HepG2 (cell line): ENCODE data around the gene ESYT1. TPM values are rescaled to one million over a fixed set of nuclear protein-coding genes. Genes with fewer than 3 reads are reported as not detected.

Source experiments
- CEBPB ChIP-seq: IDR thresholded peaks from 2 replicates; pipeline ENCODE4 v1.6.1; 2011; ENCODE audit warnings: low read depth, low read length, improper control_type of control experiment, borderline replicate concordance
- CREM ChIP-seq, 2 experiments: sonication (generic) in 1 of 2; formaldehyde crosslinking in 1 of 2; IDR thresholded peaks; 2 replicates each; pipeline versions ENCODE4 v1.4.0 to v1.6.1; 2016 to 2020; ENCODE audit warnings: antibody characterized with exemption in 1 of 2, mild to moderate bottlenecking in 1 of 2, missing genetic modification reagents in 1 of 2
- HBP1 ChIP-seq: IDR thresholded peaks from 2 replicates; pipeline ENCODE4 v1.6.1; 2016; ENCODE audit warnings: low read depth, control low read depth
- HNF4G ChIP-seq, 2 experiments: sonication (generic) in 1 of 2; formaldehyde crosslinking in 1 of 2; IDR thresholded peaks; 2 replicates each; pipeline versions ENCODE4 v1.4.0 to v1.6.1; 2011 to 2020; ENCODE audit warnings: borderline replicate concordance in 2 of 2, low read depth in 2 of 2, mild to moderate bottlenecking in 2 of 2, low read length in 1 of 2, missing genetic modification reagents in 1 of 2, moderate library complexity in 1 of 2
- JUND ChIP-seq: sonication (generic); formaldehyde crosslinking; IDR thresholded peaks from 2 replicates; pipeline ENCODE4 v1.8.0; 2022; ENCODE audit warnings: mild to moderate bottlenecking, missing genetic modification reagents
- KDM1A ChIP-seq: IDR thresholded peaks from 2 replicates; pipeline ENCODE4 v1.6.1; 2016; ENCODE audit warnings: missing compliant biosample characterization
- MED13 ChIP-seq: sonication (generic); formaldehyde crosslinking; IDR thresholded peaks from 2 replicates; pipeline ENCODE4 v1.5.0; 2020; ENCODE audit warnings: missing genetic modification reagents
- NFIB ChIP-seq: sonication (generic); formaldehyde crosslinking; IDR thresholded peaks from 2 replicates; pipeline ENCODE4 v1.9.0; 2021; ENCODE audit warnings: missing genetic modification reagents, mild to moderate bottlenecking, borderline replicate concordance
- PPARG ChIP-seq: conservative IDR thresholded peaks from 2 replicates; pipeline ENCODE4 v1.6.1; 2016; ENCODE audit warnings: missing biosample characterization, missing genetic modification reagents
- SP5 ChIP-seq: IDR thresholded peaks from 2 replicates; pipeline ENCODE4 v1.6.1; 2016; ENCODE audit warnings: low read depth, borderline replicate concordance
- ZNF143 ChIP-seq: sonication (generic); formaldehyde crosslinking; IDR thresholded peaks from 2 replicates; pipeline ENCODE4 v1.4.0; 2020; ENCODE audit warnings: missing genetic modification reagents
- ZNF17 ChIP-seq: sonication (generic); formaldehyde crosslinking; IDR thresholded peaks from 2 replicates; pipeline ENCODE4 v1.5.0; 2020; ENCODE audit warnings: mild to moderate bottlenecking, missing genetic modification reagents
- ZNF274 ChIP-seq: sonication (generic); formaldehyde crosslinking; IDR thresholded peaks from 2 replicates; pipeline ENCODE4 v1.5.1; 2020; ENCODE audit warnings: mild to moderate bottlenecking, missing genetic modification reagents
- ZNF317 ChIP-seq: sonication (generic); formaldehyde crosslinking; IDR thresholded peaks from 2 replicates; pipeline ENCODE4 v1.5.0; 2020; ENCODE audit warnings: mild to moderate bottlenecking, missing genetic modification reagents
- ZNF460 ChIP-seq: sonication (generic); formaldehyde crosslinking; IDR thresholded peaks from 2 replicates; pipeline ENCODE4 v1.5.1; 2020; ENCODE audit warnings: missing genetic modification reagents, mild to moderate bottlenecking, borderline replicate concordance
- ZNF710 ChIP-seq: sonication (generic); formaldehyde crosslinking; IDR thresholded peaks from 2 replicates; pipeline ENCODE4 v1.5.0; 2020; ENCODE audit warnings: mild to moderate bottlenecking, missing genetic modification reagents, borderline replicate concordance
- ZSCAN31 ChIP-seq: sonication (generic); formaldehyde crosslinking; IDR thresholded peaks from 2 replicates; pipeline ENCODE4 v1.5.0; 2020; ENCODE audit warnings: low read depth, mild to moderate bottlenecking, missing genetic modification reagents
- polyA plus RNA-seq, 8 experiments: library from polyadenylated mRNA; depleted of rRNA in 3 of 8; stranded (reverse) in 7 of 8; unstranded in 1 of 8; fragments of >200 nt; fragmentation: Illumina TruSeq in 4 of 8; extraction: Trizol in 4 of 8; gene quantifications; 2 replicates each; pipeline versions ENCODE4 v1.2.1 to v1.2.3, GENCODE V29; 2011 to 2016; ENCODE audit warnings: low read depth in 4 of 8, missing spikeins in 1 of 8, mixed read lengths in 1 of 8; ENCODE audit not compliant: insufficient read depth in 1 of 8
- total RNA-seq, 5 experiments: library from RNA; depleted of rRNA; stranded (reverse); fragments of >200 nt; fragmentation: Illumina TruSeq; extraction: Trizol; gene quantifications; 2 replicates each; pipeline ENCODE4 v1.2.3, GENCODE V29; 2016; ENCODE audit warnings: low read depth in 1 of 5
- TF ChIP-seq, protein P1 (sequence below): IDR thresholded peaks from 2 replicates; pipeline ENCODE4 v1.6.1; 2016; ENCODE audit warnings: low read depth
- TF ChIP-seq, protein P2 (sequence below): sonication (generic); formaldehyde crosslinking; IDR thresholded peaks from 2 replicates; pipeline ENCODE4 v1.4.0; 2020; ENCODE audit warnings: mild to moderate bottlenecking, low read depth, missing genetic modification reagents
- TF ChIP-seq, protein P3 (sequence below): sonication (generic); formaldehyde crosslinking; IDR thresholded peaks from 2 replicates; pipeline ENCODE4 v1.4.0; 2020; ENCODE audit warnings: missing genetic modification reagents, low read depth, mild to moderate bottlenecking, borderline replicate concordance
- TF ChIP-seq, protein P4 (sequence below): sonication (generic); formaldehyde crosslinking; IDR thresholded peaks from 2 replicates; pipeline ENCODE4 v1.9.0; 2021; ENCODE audit warnings: missing genetic modification reagents, borderline replicate concordance

Gene ESYT1
- total and polyA plus RNA-seq, 2 of the 13 experiments (the other 11 are each of a cell fraction or from before 2014, with no cell fraction given), result 66.9 to 71.0 TPM

DNA sequence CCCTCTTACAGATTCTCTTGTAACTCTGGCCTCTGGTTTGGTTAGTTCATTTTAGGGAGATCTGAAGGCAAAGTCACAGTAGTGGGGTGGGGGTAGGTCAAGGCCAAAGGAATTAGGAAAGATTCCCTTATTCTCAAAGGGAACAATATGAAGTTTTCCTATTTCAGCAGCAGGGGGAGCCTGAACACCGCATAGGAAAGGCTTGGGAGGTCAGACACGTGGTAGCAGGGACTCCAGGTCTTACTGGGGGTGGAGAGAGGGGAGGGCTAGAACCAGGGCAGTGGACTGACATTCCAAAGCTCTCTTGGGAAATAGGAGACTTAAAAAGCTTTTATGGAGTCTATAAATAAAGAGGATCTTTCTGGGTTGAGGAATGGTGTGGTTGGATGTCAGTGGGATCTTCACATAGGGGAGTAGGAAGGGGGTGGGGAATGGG lies 8.7 kb upstream of the ESYT1 start (continued):
- TF ChIP-seq ZNF710 (no peak), ZSCAN31 (no peak), MED13 (CRISPR knock-in tag) (no peak), ZNF17 (no peak), ZNF460 (CRISPR knock-in tag) (no peak), ZNF274 (CRISPR knock-in tag) (no peak), KDM1A (CRISPR knock-in tag) (no peak), HBP1 (no peak), SP5 (CRISPR knock-in tag) (peak; percentile 25; the same call in 1 of the 2 replicates), ZNF143 (no peak), CREM (IDR thresholded peaks at IDR 0.05) (peak; percentile 30; the same call in 1 of the 2 replicates), CREM (CRISPR knock-in tag; IDR thresholded peaks at IDR 0.05) (no peak), JUND (no peak), CEBPB (peak; percentile 19; the same call in 1 of the 2 replicates), ZNF317 (CRISPR knock-in tag) (no peak), NFIB (CRISPR knock-in tag) (no peak), HNF4G (IDR thresholded peaks at IDR 0.05; ENCODE audit: borderline replicate concordance, low read depth, low read length) (no peak), HNF4G (CRISPR knock-in tag; IDR thresholded peaks at IDR 0.05; ENCODE audit: borderline replicate concordance, low read depth) (no peak), PPARG (CRISPR knock-in tag) (no peak)
- TF ChIP-seq, protein P1, sequence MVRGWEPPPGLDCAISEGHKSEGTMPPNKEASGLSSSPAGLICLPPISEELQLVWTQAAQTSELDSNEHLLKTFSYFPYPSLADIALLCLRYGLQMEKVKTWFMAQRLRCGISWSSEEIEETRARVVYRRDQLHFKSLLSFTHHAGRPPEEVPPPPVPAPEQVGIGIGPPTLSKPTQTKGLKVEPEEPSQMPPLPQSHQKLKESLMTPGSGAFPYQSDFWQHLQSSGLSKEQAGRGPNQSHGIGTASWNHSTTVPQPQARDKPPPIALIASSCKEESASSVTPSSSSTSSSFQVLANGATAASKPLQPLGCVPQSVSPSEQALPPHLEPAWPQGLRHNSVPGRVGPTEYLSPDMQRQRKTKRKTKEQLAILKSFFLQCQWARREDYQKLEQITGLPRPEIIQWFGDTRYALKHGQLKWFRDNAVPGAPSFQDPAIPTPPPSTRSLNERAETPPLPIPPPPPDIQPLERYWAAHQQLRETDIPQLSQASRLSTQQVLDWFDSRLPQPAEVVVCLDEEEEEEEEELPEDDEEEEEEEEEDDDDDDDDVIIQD, result no peak
- TF ChIP-seq, protein P2, sequence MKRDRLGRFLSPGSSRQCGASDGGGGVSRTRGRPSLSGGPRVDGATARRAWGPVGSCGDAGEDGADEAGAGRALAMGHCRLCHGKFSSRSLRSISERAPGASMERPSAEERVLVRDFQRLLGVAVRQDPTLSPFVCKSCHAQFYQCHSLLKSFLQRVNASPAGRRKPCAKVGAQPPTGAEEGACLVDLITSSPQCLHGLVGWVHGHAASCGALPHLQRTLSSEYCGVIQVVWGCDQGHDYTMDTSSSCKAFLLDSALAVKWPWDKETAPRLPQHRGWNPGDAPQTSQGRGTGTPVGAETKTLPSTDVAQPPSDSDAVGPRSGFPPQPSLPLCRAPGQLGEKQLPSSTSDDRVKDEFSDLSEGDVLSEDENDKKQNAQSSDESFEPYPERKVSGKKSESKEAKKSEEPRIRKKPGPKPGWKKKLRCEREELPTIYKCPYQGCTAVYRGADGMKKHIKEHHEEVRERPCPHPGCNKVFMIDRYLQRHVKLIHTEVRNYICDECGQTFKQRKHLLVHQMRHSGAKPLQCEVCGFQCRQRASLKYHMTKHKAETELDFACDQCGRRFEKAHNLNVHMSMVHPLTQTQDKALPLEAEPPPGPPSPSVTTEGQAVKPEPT (CRISPR knock-in tag), result no peak
- TF ChIP-seq, protein P3, sequence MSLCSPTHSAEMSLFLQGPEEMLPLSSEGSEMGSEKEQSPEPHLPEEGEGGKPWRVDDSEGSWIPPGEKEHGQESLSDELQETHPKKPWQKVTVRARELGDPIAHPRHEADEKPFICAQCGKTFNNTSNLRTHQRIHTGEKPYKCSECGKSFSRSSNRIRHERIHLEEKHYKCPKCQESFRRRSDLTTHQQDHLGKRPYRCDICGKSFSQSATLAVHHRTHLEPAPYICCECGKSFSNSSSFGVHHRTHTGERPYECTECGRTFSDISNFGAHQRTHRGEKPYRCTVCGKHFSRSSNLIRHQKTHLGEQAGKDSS, result no peak
- TF ChIP-seq, protein P4, sequence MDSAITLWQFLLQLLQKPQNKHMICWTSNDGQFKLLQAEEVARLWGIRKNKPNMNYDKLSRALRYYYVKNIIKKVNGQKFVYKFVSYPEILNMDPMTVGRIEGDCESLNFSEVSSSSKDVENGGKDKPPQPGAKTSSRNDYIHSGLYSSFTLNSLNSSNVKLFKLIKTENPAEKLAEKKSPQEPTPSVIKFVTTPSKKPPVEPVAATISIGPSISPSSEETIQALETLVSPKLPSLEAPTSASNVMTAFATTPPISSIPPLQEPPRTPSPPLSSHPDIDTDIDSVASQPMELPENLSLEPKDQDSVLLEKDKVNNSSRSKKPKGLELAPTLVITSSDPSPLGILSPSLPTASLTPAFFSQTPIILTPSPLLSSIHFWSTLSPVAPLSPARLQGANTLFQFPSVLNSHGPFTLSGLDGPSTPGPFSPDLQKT (CRISPR knock-in tag), result no peak
